GM12891 (cell line): ENCODE data around the gene C11orf97.

Source experiments
- DNase-seq: peaks from one replicate; pipeline ENCODE4 v3.0.0; 2011; ENCODE audit warnings: low spot score; ENCODE audit not compliant: insufficient read length
- FAIRE-seq: peaks from 2 replicates; lab custom pipeline; 2011; peaks lifted over from hg19 to GRCh38; lab: Jason Lieb, UNC
- PAX5 ChIP-seq: IDR thresholded peaks from 2 replicates; pipeline ENCODE4 v1.6.1; 2011; ENCODE audit warnings: low read length, moderate library complexity, mild to moderate bottlenecking; ENCODE audit not compliant: insufficient read depth, severe bottlenecking
- POLR2A ChIP-seq: IDR thresholded peaks from 2 replicates; pipeline ENCODE4 v1.6.1; 2011; ENCODE audit warnings: low read depth, low read length, control low read depth
- POLR2AphosphoS5 ChIP-seq: IDR thresholded peaks from 2 replicates; pipeline ENCODE4 v1.6.1; 2011; ENCODE audit warnings: low read depth, low read length, control low read depth
- POU2F2 ChIP-seq: IDR thresholded peaks from 2 replicates; pipeline ENCODE4 v1.6.1; 2011; ENCODE audit warnings: low read depth, mild to moderate bottlenecking, control low read depth, low read length, moderate library complexity
- SPI1 ChIP-seq: IDR thresholded peaks from 2 replicates; pipeline ENCODE4 v1.6.1; 2011; ENCODE audit warnings: low read depth, low read length, control low read depth
- TAF1 ChIP-seq: IDR thresholded peaks from 2 replicates; pipeline ENCODE4 v1.6.1; 2011; ENCODE audit warnings: low read depth, low read length, control low read depth

Gene C11orf97

GRCh38 chr11:94521684-94522083 is 9.4 kb downstream of the C11orf97 start:
- peak; percentile 76 for FAIRE-seq
- DNase-seq, result no peak
- TF ChIP-seq TAF1 (no peak), POU2F2 (no peak), POLR2A (no peak), PAX5 (no peak), POLR2AphosphoS5 (no peak), SPI1 (no peak)

GRCh38 chr11:94524341-94524740 is 12.1 kb downstream of the C11orf97 start:
- TF ChIP-seq SPI1 (no peak), TAF1 (no peak), POLR2AphosphoS5 (no peak), POU2F2 (no peak), PAX5 (no peak), POLR2A (no peak)
- FAIRE-seq, result no peak
- no peak for DNase-seq

- DNase-seq (no peak), FAIRE-seq (no peak)
- TF ChIP-seq PAX5, result no peak
- no peak for TF ChIP-seq POLR2AphosphoS5
- no peak for TF ChIP-seq POLR2A
- no peak for TF ChIP-seq TAF1
- no peak for TF ChIP-seq SPI1
- TF ChIP-seq POU2F2, result no peak
These were observed 13.5 kb downstream of the C11orf97 start for GRCh38 chr11:94525546-94526324.

- TF ChIP-seq POLR2A (no peak), POU2F2 (no peak), PAX5 (no peak), TAF1 (no peak), SPI1 (no peak), POLR2AphosphoS5 (no peak)
- DNase-seq (no peak), FAIRE-seq (no peak)
These were observed 14.6 kb downstream of the C11orf97 start for GRCh38 chr11:94526645-94527438.

- FAIRE-seq, result no peak
These were observed 16.3 kb downstream of the C11orf97 start for GRCh38 chr11:94528551-94528950.

GRCh38 chr11:94532211-94532610 is 19.9 kb downstream of the C11orf97 start:
- FAIRE-seq (no peak), DNase-seq (no peak)
- TF ChIP-seq POLR2AphosphoS5 (no peak), SPI1 (no peak), POU2F2 (no peak), TAF1 (no peak), PAX5 (no peak), POLR2A (no peak)

More at GRCh38 chr11:94528551-94528950, 16.3 kb downstream of the C11orf97 start:
- DNase-seq, result no peak
- no peak for TF ChIP-seq POLR2A
- no peak for TF ChIP-seq POLR2AphosphoS5
- no peak for TF ChIP-seq SPI1
- TF ChIP-seq POU2F2, result no peak
- no peak for TF ChIP-seq PAX5
- no peak for TF ChIP-seq TAF1

GRCh38 chr11:94533206-94533605 is 20.9 kb downstream of the C11orf97 start:
- TF ChIP-seq POLR2AphosphoS5 (no peak), SPI1 (no peak), TAF1 (no peak), POLR2A (no peak), PAX5 (no peak), POU2F2 (no peak)
- FAIRE-seq (no peak), DNase-seq (no peak)

- DNase-seq (no peak), FAIRE-seq (no peak)
- TF ChIP-seq POU2F2, result no peak
- no peak for TF ChIP-seq TAF1
- no peak for TF ChIP-seq POLR2A
- TF ChIP-seq POLR2AphosphoS5, result no peak
- TF ChIP-seq SPI1, result no peak
- TF ChIP-seq PAX5, result no peak
These were observed 21.7 kb downstream of the C11orf97 start for GRCh38 chr11:94533696-94534630.
